Hepatocyte (in vitro differentiated cells): ENCODE data around the gene ITPR1. TPM values are rescaled to one million over a fixed set of nuclear protein-coding genes. Genes with fewer than 3 reads are reported as not detected.
"Not testable (repeated sequence)": the region's sequence is repeated elsewhere in the genome, so short reads cannot be mapped to it uniquely, and the experiment has no call there.

Source experiments
- DNase-seq: peaks from one replicate; pipeline ENCODE4 v3.0.0-alpha.2; 2016; ENCODE audit warnings: low spot score
- H2AFZ ChIP-seq: fragments of 200-600 bp; sonication (generic); 2 replicates; pipeline ENCODE4 v1.6.0; 2016; ENCODE audit warnings: antibody characterized with exemption, mild to moderate bottlenecking
- H3K27ac ChIP-seq: fragments of 200-600 bp; sonication (generic); 2 replicates; pipeline ENCODE4 v1.5.1; 2016; ENCODE audit warnings: mild to moderate bottlenecking
- H3K27me3 ChIP-seq: fragments of 200-600 bp; sonication (generic); 2 replicates; pipeline ENCODE4 v1.6.1; 2016
- H3K36me3 ChIP-seq: fragments of 200-600 bp; sonication (generic); replicated peaks from 2 replicates; pipeline ENCODE4 v1.5.1; 2016; ENCODE audit warnings: low read depth; ENCODE audit not compliant: insufficient read depth
- H3K4me1 ChIP-seq: fragments of 200-600 bp; sonication (generic); 2 replicates; pipeline ENCODE4 v1.5.1; 2016; ENCODE audit warnings: mild to moderate bottlenecking, moderate library complexity; ENCODE audit not compliant: insufficient read depth
- H3K4me2 ChIP-seq: fragments of 200-600 bp; sonication (generic); 2 replicates; pipeline ENCODE4 v1.6.0; 2016
- H3K4me3 ChIP-seq: fragments of 200-600 bp; sonication (generic); 2 replicates; pipeline ENCODE4 v1.5.1; 2016; ENCODE audit warnings: mild to moderate bottlenecking
- H3K79me2 ChIP-seq: fragments of 200-600 bp; sonication (generic); 2 replicates; pipeline ENCODE4 v1.6.0; 2017; ENCODE audit warnings: mild to moderate bottlenecking
- H3K9me2 ChIP-seq: fragments of 200-600 bp; sonication (generic); replicated peaks from 2 replicates; pipeline ENCODE4 v1.6.0; 2017; ENCODE audit warnings: mild to moderate bottlenecking; ENCODE audit not compliant: insufficient read depth
- H3K9me3 ChIP-seq: fragments of 200-600 bp; sonication (generic); 2 replicates; pipeline ENCODE4 v1.5.1; 2016; ENCODE audit warnings: low read depth, mild to moderate bottlenecking
- H4K20me1 ChIP-seq: fragments of 200-600 bp; sonication (generic); 2 replicates; pipeline ENCODE4 v1.6.0; 2016; ENCODE audit warnings: mild to moderate bottlenecking; ENCODE audit not compliant: insufficient read depth, poor library complexity, severe bottlenecking
- CTCF ChIP-seq: fragments of 200-600 bp; sonication (generic); IDR thresholded peaks from 2 replicates; pipeline ENCODE4 v1.5.1; 2016; ENCODE audit warnings: antibody characterized with exemption, mild to moderate bottlenecking; ENCODE audit not compliant: poor library complexity
- EZH2 ChIP-seq: fragments of 200-600 bp; sonication (generic); IDR thresholded peaks from 2 replicates; pipeline ENCODE4 v1.6.1; 2016; ENCODE audit warnings: antibody characterized with exemption, mild to moderate bottlenecking, borderline replicate concordance
- EZH2phosphoT487 ChIP-seq: fragments of 200-600 bp; sonication (generic); IDR thresholded peaks from one replicate; pipeline ENCODE4 v1.6.1; 2018; ENCODE audit warnings: antibody characterized with exemption, mild to moderate bottlenecking, low read depth, moderate library complexity; ENCODE audit not compliant: unreplicated experiment, severe bottlenecking
- WGBS: methylation state at CpG from one replicate; pipeline ENCODE4 v1.1.6; 2016; ENCODE audit warnings: low lambda C conversion rate; ENCODE audit errors: missing lambda C conversion rate; 5-methylcytosine and 5-hydroxymethylcytosine counted together
- polyA plus RNA-seq: library from polyadenylated mRNA; unstranded; fragments of >200 nt; fragmentation: Nextera tagmentation; extraction: Ambion mirVana; gene quantifications from 2 replicates; pipeline ENCODE4 v1.2.1, GENCODE V29; 2016
- total RNA-seq: library from RNA; depleted of rRNA; stranded (reverse); fragments of >200 nt; gene quantifications from 2 replicates; pipeline ENCODE4 v1.2.3, GENCODE V29; 2014

ITPR1 gene
- total and polyA plus RNA-seq, 2 experiments from 2014 or later, result 46.8 to 90.8 TPM

DNA sequence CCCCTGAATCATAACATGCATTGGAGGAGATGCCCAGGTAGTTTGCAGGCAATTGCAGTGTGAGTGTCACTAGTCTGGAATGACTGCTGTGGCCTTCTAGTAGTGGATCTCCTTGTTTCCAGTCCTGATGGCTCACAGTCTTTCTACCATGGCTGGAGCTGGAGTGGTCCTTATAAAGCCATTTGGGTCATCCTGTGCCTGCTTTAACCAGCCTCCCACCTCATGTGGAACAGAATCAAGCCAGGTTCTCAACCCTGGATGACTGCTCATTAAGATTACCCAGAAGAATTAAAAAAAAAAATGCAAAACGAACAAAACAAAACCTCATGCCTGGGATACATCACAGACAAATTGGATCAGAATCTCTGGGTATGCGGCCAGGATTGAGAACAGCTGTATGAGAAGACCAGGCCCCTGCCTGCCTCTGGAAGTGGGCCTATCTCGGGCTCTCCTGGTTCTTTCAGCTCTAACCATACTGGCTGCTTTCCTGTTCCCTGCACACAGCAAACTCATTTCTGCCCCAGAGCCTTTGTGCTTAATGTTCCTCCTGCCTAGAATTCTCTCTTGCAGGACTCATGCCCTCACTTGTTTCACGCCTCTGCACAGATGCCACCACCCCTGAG, 96.4 kb downstream of the ITPR1 start:
- no peak for TF ChIP-seq CTCF
- no peak for TF ChIP-seq EZH2phosphoT487
- TF ChIP-seq EZH2, result no peak
- H4K20me1 ChIP-seq, result no peaks in the 10 kb centered on the region
- DNase-seq, result no peak
- H3K4me1 ChIP-seq, result peaks cover 7% of the 10 kb centered on the region
- H3K9me3 ChIP-seq, result no peaks in the 10 kb centered on the region
- no peak overlapping the region for H2AFZ ChIP-seq
- H3K9me2 ChIP-seq, result no peaks in the 10 kb centered on the region
- H3K27me3 ChIP-seq, result no peaks in the 10 kb centered on the region
- H3K36me3 ChIP-seq, result no peaks in the 10 kb centered on the region
- 77% methylated on average over 4 of the region's 4 CpGs for WGBS
- peaks cover 32% of the 10 kb centered on the region for H3K79me2 ChIP-seq
- H3K27ac ChIP-seq, result no peak overlapping the region
- no peak overlapping the region for H3K4me3 ChIP-seq
- H3K4me2 ChIP-seq, result no peak overlapping the region

DNA sequence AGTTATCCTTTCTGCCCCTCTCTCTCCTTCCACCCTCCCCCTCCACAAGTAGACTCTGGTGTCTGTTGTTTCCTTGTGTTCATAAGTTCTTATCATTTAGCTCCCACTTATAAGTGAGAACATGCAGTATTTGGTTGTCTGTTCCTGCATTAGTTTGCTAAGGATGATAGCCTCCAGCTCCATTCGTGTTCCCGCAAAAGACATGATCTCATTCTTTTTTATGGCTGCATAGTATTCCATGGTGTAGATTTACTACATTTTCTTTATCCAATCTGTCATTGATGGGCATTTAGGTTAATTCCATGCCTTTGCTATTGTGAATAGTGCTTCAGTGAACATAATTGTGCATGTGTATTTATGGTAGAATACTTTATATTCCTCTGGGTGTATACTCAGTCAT, 97.7 kb downstream of the ITPR1 start:
- H4K20me1 ChIP-seq, H3K4me3 ChIP-seq, DNase-seq, H3K9me2 ChIP-seq, H3K36me3 ChIP-seq, H3K9me3 ChIP-seq, H3K4me1 ChIP-seq, H3K27me3 ChIP-seq, H3K27ac ChIP-seq, H2AFZ ChIP-seq, H3K4me2 ChIP-seq: not testable (repeated sequence)
- 98% methylated on average over 2 of the region's 2 CpGs for WGBS
- H3K79me2 ChIP-seq, result peaks cover 34% of the 10 kb centered on the region

DNA sequence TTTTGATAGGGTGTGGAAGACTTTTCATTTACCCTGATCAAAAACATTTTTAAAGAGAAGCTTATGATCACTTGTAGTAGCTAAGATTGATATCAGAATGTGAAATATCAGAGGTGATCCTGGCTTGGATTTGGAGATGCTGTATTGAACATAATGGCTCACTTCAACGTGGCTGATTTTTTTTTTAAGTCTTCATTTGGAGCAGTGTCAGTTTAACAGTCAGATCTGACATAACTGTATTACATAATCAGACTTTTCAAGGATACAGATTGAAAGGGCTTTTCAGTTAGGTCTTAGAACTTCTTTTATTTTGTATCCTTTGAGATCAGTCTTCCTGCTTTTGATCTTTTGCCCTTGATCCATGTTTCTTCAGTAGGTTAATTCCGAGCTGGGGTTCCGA, 98.5 kb downstream of the ITPR1 start:
- TF ChIP-seq EZH2 (no peak), CTCF (no peak), EZH2phosphoT487 (no peak)
- Histone ChIP-seq H2AFZ (no peak overlapping the region), H3K79me2 (peaks cover 31% of the 10 kb centered on the region), H3K36me3 (no peaks in the 10 kb centered on the region), H3K4me2 (no peak overlapping the region), H3K27ac (no peak overlapping the region), H3K9me3 (no peaks in the 10 kb centered on the region), H3K9me2 (no peaks in the 10 kb centered on the region), H3K4me1 (peaks cover 7% of the 10 kb centered on the region), H4K20me1 (no peaks in the 10 kb centered on the region), H3K4me3 (no peak overlapping the region), H3K27me3 (no peaks in the 10 kb centered on the region)
- no peak for DNase-seq
- 84% methylated on average over 3 of the region's 3 CpGs for WGBS

DNA sequence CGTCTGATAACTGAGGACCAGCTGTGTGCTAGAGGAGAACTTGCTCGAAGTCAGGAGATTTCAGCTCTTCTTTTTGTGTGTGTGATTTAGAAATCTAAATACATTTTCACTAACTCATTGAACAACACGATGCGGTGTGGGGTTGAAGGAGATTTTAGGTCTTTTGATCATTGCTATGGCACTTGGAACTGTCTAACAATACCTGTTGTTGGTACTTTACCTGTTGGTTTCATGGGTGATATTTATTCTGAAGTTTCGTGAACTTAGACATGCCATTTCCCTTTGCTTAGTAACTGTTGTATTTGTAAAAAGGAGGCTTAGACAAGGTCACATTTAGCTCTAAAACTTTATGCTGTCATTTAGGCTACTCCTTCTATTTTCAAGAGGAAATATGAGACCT, 99.9 kb downstream of the ITPR1 start:
- no peaks in the 10 kb centered on the region for H3K36me3 ChIP-seq
- H3K4me3 ChIP-seq, result no peak overlapping the region
- H4K20me1 ChIP-seq, result no peaks in the 10 kb centered on the region
- no peaks in the 10 kb centered on the region for H3K9me3 ChIP-seq
- WGBS, result 91% methylated on average over 5 of the region's 5 CpGs
- H3K79me2 ChIP-seq, result peaks cover 25% of the 10 kb centered on the region
- DNase-seq, result no peak
- TF ChIP-seq CTCF, result no peak
- no peak for TF ChIP-seq EZH2
- TF ChIP-seq EZH2phosphoT487, result no peak
- no peak overlapping the region for H2AFZ ChIP-seq
- H3K9me2 ChIP-seq, result no peaks in the 10 kb centered on the region
- no peak overlapping the region for H3K27ac ChIP-seq
- no peak overlapping the region for H3K4me2 ChIP-seq
- peaks cover 14% of the 10 kb centered on the region for H3K4me1 ChIP-seq
- H3K27me3 ChIP-seq, result no peaks in the 10 kb centered on the region
